Measurements from ENCODE around the gene SLC43A2. TPM values are rescaled to one million over a fixed set of nuclear protein-coding genes. Genes with fewer than 3 reads are reported as not detected.
A peak's percentile ranks its signal among the peaks of the same experiment; 100 is the strongest.
"Not testable (repeated sequence)": the region's sequence is repeated elsewhere in the genome, so short reads cannot be mapped to it uniquely, and the experiment has no call there.

Gene SLC43A2
- total RNA-seq, 2 donors from 2014 or later, result 14.0 to 18.6 TPM

- DNase-seq, result no peak
- no peak overlapping the region for H3K4me3 ChIP-seq (ENCODE audit: low read length)
- Mint-ChIP-seq H3K36me3 (ENCODE audit: low read depth) (peaks cover 92% of the 10 kb centered on the region), H3K4me3 (no peak overlapping the region), H3K27ac (no peak overlapping the region), H3K27me3 (ENCODE audit: insufficient read depth) (no peaks in the 10 kb centered on the region), H3K4me1 (no peaks in the 10 kb centered on the region), H3K9me3 (no peaks in the 10 kb centered on the region)
- peaks cover 6% of the 10 kb centered on the region for H3K9me3 ChIP-seq (ENCODE audit: control insufficient read depth, low read length)
- no peak for TF ChIP-seq CTCF (conservative IDR thresholded peaks at IDR 0.05)
- no peak overlapping the region for H3K27ac ChIP-seq (ENCODE audit: low read depth, low read length)
- H3K36me3 ChIP-seq (ENCODE audit: control insufficient read depth, insufficient read depth, low read length), result peaks cover 90% of the 10 kb centered on the region
- no peaks in the 10 kb centered on the region for H3K27me3 ChIP-seq (ENCODE audit: control insufficient read depth, insufficient read depth, low read length, poor library complexity, severe bottlenecking)
- H3K9ac ChIP-seq (ENCODE audit: extremely low read depth, low read length, poor library complexity, severe bottlenecking), result no peak overlapping the region
- WGBS, 2 experiments (ENCODE audit: insufficient coverage in 1 of 2, insufficient read length in 1 of 2), result 95 to 99% methylated on average over 12 of the region's 12 CpGs
- H3K4me1 ChIP-seq (ENCODE audit: control insufficient read depth, insufficient read depth, low read length), result no peaks in the 10 kb centered on the region
Measured at GRCh38 chr17:1661045-1661444, 32.4 kb upstream of the SLC43A2 start.

DNA sequence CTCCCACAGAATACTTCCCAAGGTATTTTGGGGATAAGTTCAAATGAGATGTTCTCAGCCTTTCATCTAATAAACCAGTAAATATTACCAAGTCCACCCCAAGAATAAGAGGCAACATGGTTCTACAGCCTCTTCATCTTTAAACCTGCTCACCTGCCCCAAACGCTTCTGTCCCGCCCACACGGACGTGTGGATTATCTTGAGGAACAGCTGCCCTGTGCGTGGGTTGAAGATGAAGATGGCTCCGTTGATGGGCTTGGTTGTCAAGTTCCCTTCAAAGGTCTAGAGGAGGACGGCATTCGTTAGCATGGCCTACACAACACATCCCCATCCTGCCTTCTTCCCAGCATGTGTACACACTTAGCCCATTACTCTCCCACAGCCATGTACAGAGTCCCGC, 29.5 kb upstream of the SLC43A2 start:
- no peak overlapping the region for H3K4me3 ChIP-seq (ENCODE audit: low read length)
- H3K9me3 ChIP-seq (ENCODE audit: control insufficient read depth, low read length), result peaks cover 6% of the 10 kb centered on the region
- peaks cover 93% of the 10 kb centered on the region for H3K36me3 ChIP-seq (ENCODE audit: control insufficient read depth, insufficient read depth, low read length)
- H3K27me3 ChIP-seq (ENCODE audit: control insufficient read depth, insufficient read depth, low read length, poor library complexity, severe bottlenecking), result no peaks in the 10 kb centered on the region
- H3K4me1 ChIP-seq (ENCODE audit: control insufficient read depth, insufficient read depth, low read length), result no peaks in the 10 kb centered on the region
- no peak overlapping the region for H3K27ac Mint-ChIP-seq
- no peaks in the 10 kb centered on the region for H3K4me1 Mint-ChIP-seq
- no peak for TF ChIP-seq CTCF (conservative IDR thresholded peaks at IDR 0.05)
- H3K27ac ChIP-seq (ENCODE audit: low read depth, low read length), result no peak overlapping the region
- no peak for DNase-seq
- WGBS, 2 experiments (ENCODE audit: insufficient coverage in 1 of 2, insufficient read length in 1 of 2), result 91 to 95% methylated on average over 9 of the region's 9 CpGs
- no peaks in the 10 kb centered on the region for H3K27me3 Mint-ChIP-seq (ENCODE audit: insufficient read depth)
- peaks cover 90% of the 10 kb centered on the region for H3K36me3 Mint-ChIP-seq (ENCODE audit: low read depth)
- H3K9ac ChIP-seq (ENCODE audit: extremely low read depth, low read length, poor library complexity, severe bottlenecking), result no peak overlapping the region
- H3K9me3 Mint-ChIP-seq, result no peaks in the 10 kb centered on the region
- H3K4me3 Mint-ChIP-seq, result no peak overlapping the region

GRCh38 chr17:1653735-1654134, 25.1 kb upstream of the SLC43A2 start:
- H3K27me3 ChIP-seq (ENCODE audit: control insufficient read depth, insufficient read depth, low read length, poor library complexity, severe bottlenecking), result no peaks in the 10 kb centered on the region
- Mint-ChIP-seq H3K4me3 (no peak overlapping the region), H3K9me3 (no peaks in the 10 kb centered on the region), H3K4me1 (peaks cover 3% of the 10 kb centered on the region), H3K27ac (peak overlapping the region; percentile 9), H3K36me3 (ENCODE audit: low read depth) (peaks cover 73% of the 10 kb centered on the region), H3K27me3 (ENCODE audit: insufficient read depth) (no peaks in the 10 kb centered on the region)
- H3K27ac ChIP-seq (ENCODE audit: low read depth, low read length), result no peak overlapping the region
- no peaks in the 10 kb centered on the region for H3K4me1 ChIP-seq (ENCODE audit: control insufficient read depth, insufficient read depth, low read length)
- peaks cover 6% of the 10 kb centered on the region for H3K9me3 ChIP-seq (ENCODE audit: control insufficient read depth, low read length)
- no peak overlapping the region for H3K4me3 ChIP-seq (ENCODE audit: low read length)
- no peak for DNase-seq
- 96 to 97% methylated on average over 10 to 14 of the region's 14 CpGs for WGBS, 2 experiments (ENCODE audit: insufficient coverage in 1 of 2, insufficient read length in 1 of 2)
- TF ChIP-seq CTCF (conservative IDR thresholded peaks at IDR 0.05), result no peak
- H3K9ac ChIP-seq (ENCODE audit: extremely low read depth, low read length, poor library complexity, severe bottlenecking), result no peak overlapping the region
- peaks cover 77% of the 10 kb centered on the region for H3K36me3 ChIP-seq (ENCODE audit: control insufficient read depth, insufficient read depth, low read length)

DNA sequence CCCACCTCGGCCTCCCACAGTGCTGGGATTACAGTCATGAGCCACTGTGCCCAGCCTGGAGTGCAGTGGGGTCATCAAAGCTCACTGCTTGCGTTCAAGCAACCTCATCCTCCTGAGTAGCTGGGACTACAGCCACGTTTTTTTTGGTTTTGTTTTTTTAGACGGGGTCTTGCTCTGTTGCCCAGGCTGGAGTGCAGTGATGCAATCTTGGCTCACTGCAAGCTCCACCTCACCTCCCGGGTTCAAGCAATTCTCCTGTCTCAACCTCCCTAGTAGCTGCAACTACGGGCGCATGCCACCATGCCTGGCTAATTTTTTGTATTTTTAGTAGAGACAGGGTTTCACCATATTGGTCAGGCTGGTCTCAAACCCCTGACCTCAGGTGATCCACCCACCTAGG, 24.2 kb upstream of the SLC43A2 start:
- not testable (repeated sequence) for H3K4me1 ChIP-seq (ENCODE audit: control insufficient read depth, insufficient read depth, low read length); H3K9ac ChIP-seq (ENCODE audit: extremely low read depth, low read length, poor library complexity, severe bottlenecking); H3K4me1 Mint-ChIP-seq; H3K27ac ChIP-seq (ENCODE audit: low read depth, low read length); H3K27me3 ChIP-seq (ENCODE audit: control insufficient read depth, insufficient read depth, low read length, poor library complexity, severe bottlenecking); H3K4me3 Mint-ChIP-seq; H3K27me3 Mint-ChIP-seq (ENCODE audit: insufficient read depth); H3K9me3 Mint-ChIP-seq; DNase-seq; H3K4me3 ChIP-seq (ENCODE audit: low read length); H3K27ac Mint-ChIP-seq; H3K9me3 ChIP-seq (ENCODE audit: control insufficient read depth, low read length)
- WGBS, 2 experiments (ENCODE audit: insufficient coverage in 1 of 2, insufficient read length in 1 of 2), result 96 to 97% methylated on average over 7 of the region's 7 CpGs
- peaks cover 68% of the 10 kb centered on the region for H3K36me3 ChIP-seq (ENCODE audit: control insufficient read depth, insufficient read depth, low read length)
- H3K36me3 Mint-ChIP-seq (ENCODE audit: low read depth), result peaks cover 64% of the 10 kb centered on the region

Data from endodermal cell (in vitro differentiated cells).